ENCODE data around the gene DCAF4.

DCAF4 gene

DNA sequence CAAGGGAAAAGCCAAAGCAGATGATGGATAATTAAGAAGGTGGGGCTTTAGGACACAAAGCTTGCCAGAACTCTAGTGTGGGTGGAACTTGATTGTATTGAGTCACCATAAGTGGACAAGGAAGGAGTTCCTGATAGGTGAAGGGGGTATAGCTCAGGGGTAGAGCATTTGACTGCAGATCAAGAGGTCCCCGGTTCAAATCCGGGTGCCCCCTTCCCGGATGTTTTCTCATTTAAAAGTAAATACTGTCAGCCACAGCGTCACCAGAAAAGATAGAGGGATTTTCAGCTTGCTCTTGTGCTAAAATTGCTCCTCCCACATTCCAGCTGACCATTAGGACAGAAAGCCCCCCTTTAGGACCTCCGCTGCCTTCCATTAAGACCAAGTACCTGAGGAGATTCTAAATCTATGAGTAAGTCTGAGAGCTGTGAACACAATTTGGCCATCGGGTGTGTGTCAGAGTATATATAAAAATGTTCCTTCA, 36.6 kb downstream of the DCAF4 start:
- H3F3A ChIP-seq (ENCODE audit: low read depth): no peaks in the 10 kb centered on the region
- no peaks in the 10 kb centered on the region for H4K20me1 ChIP-seq (ENCODE audit: insufficient read depth, low read length, poor library complexity, severe bottlenecking)
- no peak overlapping the region for H3K4me3 ChIP-seq (ENCODE audit: low read length, poor library complexity, severe bottlenecking)
- H3K4me1 ChIP-seq (ENCODE audit: insufficient read depth, low read length, poor library complexity, severe bottlenecking): no peaks in the 10 kb centered on the region
- H2AFZ ChIP-seq (ENCODE audit: low read length): no peak overlapping the region
- TF ChIP-seq, protein P1, sequence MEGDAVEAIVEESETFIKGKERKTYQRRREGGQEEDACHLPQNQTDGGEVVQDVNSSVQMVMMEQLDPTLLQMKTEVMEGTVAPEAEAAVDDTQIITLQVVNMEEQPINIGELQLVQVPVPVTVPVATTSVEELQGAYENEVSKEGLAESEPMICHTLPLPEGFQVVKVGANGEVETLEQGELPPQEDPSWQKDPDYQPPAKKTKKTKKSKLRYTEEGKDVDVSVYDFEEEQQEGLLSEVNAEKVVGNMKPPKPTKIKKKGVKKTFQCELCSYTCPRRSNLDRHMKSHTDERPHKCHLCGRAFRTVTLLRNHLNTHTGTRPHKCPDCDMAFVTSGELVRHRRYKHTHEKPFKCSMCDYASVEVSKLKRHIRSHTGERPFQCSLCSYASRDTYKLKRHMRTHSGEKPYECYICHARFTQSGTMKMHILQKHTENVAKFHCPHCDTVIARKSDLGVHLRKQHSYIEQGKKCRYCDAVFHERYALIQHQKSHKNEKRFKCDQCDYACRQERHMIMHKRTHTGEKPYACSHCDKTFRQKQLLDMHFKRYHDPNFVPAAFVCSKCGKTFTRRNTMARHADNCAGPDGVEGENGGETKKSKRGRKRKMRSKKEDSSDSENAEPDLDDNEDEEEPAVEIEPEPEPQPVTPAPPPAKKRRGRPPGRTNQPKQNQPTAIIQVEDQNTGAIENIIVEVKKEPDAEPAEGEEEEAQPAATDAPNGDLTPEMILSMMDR (conservative IDR thresholded peaks at IDR 0.05; ENCODE audit: low read length): no peak
- no peak for TF ChIP-seq EZH2phosphoT487 (IDR thresholded peaks at IDR 0.05; ENCODE audit: borderline replicate concordance)
- peaks cover 4% of the 10 kb centered on the region; the same call in 1 of the 2 replicates for H3K36me3 ChIP-seq (ENCODE audit: insufficient read depth, low read length)
- no peaks in the 10 kb centered on the region for H3K79me2 ChIP-seq (ENCODE audit: insufficient read depth, low read length)
- H3K9me3 ChIP-seq (ENCODE audit: insufficient read depth, low read depth, low read length): no peaks in the 10 kb centered on the region
- H3K27me3 ChIP-seq (ENCODE audit: insufficient read depth, low read length, poor library complexity, severe bottlenecking): no peaks in the 10 kb centered on the region
- H3K9me2 ChIP-seq (replicated peaks; ENCODE audit: low read depth, low read length): no peaks in the 10 kb centered on the region
- no peak overlapping the region for H3K4me2 ChIP-seq (ENCODE audit: low read depth, low read length, poor library complexity, severe bottlenecking)
- no peak overlapping the region for H3K9ac ChIP-seq (ENCODE audit: low read depth, low read length, poor library complexity, severe bottlenecking)

DNA sequence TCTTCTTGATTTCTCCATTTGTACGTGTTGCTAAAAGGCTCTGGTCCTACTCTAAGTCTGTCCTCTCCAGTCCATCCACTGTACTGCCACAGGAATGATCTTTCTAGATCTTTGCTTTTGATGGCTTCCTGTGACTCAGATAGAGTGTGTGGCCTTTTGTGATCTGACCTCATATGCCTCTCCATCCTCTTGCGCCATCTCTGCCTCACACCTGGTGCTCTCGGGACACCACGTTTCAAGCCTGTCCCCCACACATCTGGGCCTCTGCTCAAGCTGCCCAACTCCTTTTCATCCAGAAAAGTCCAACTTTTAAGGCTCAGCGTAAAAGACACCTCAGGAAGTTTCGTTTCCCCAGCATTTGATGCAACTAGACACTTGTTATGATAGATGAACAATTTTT, 39.0 kb downstream of the DCAF4 start:
- no peak overlapping the region for H2AFZ ChIP-seq (ENCODE audit: low read length)

DNA sequence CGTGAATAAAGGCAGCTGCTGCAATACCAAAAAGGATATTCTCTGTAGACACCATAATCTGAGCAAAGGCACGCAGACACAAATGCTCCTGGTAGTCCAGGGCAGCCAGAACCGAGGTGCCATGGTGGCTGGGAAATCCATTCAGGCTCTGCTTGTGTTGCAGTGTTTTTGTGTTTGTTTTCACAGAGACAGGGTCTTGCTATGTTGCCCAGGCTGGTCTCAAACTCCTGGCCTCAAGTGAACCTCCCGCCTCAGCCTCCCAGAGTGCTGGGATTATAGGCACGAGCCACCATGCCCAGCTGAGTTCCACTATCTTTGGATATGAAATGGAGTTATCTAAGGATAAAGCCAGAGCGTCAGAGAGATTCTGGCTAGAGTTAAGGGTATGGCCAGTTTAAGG, 39.8 kb downstream of the DCAF4 start:
- no peak overlapping the region for H2AFZ ChIP-seq (ENCODE audit: low read length)
- H3K36me3 ChIP-seq (ENCODE audit: insufficient read depth, low read length): peaks cover 26% of the 10 kb centered on the region; the same call in 1 of the 2 replicates
- no peaks in the 10 kb centered on the region for H3K4me1 ChIP-seq (ENCODE audit: insufficient read depth, low read length, poor library complexity, severe bottlenecking)
- no peak overlapping the region for H3K4me3 ChIP-seq (ENCODE audit: low read length, poor library complexity, severe bottlenecking)
- no peak for TF ChIP-seq EZH2phosphoT487 (IDR thresholded peaks at IDR 0.05; ENCODE audit: borderline replicate concordance)
- TF ChIP-seq, protein P1 (conservative IDR thresholded peaks at IDR 0.05; ENCODE audit: low read length): no peak
- no peak overlapping the region for H3K9ac ChIP-seq (ENCODE audit: low read depth, low read length, poor library complexity, severe bottlenecking)
- no peaks in the 10 kb centered on the region for H3F3A ChIP-seq (ENCODE audit: low read depth)
- no peaks in the 10 kb centered on the region for H3K9me2 ChIP-seq (replicated peaks; ENCODE audit: low read depth, low read length)
- no peaks in the 10 kb centered on the region for H4K20me1 ChIP-seq (ENCODE audit: insufficient read depth, low read length, poor library complexity, severe bottlenecking)
- H3K9me3 ChIP-seq (ENCODE audit: insufficient read depth, low read depth, low read length): no peaks in the 10 kb centered on the region
- H3K79me2 ChIP-seq (ENCODE audit: insufficient read depth, low read length): no peaks in the 10 kb centered on the region
- no peak overlapping the region for H3K4me2 ChIP-seq (ENCODE audit: low read depth, low read length, poor library complexity, severe bottlenecking)
- H3K27me3 ChIP-seq (ENCODE audit: insufficient read depth, low read length, poor library complexity, severe bottlenecking): no peaks in the 10 kb centered on the region

More for the DNA sequence above, 39.0 kb downstream of the DCAF4 start:
- no peak overlapping the region for H3K9ac ChIP-seq (ENCODE audit: low read depth, low read length, poor library complexity, severe bottlenecking)
- TF ChIP-seq, protein P1 (conservative IDR thresholded peaks at IDR 0.05; ENCODE audit: low read length): no peak
- TF ChIP-seq EZH2phosphoT487 (IDR thresholded peaks at IDR 0.05; ENCODE audit: borderline replicate concordance): no peak
- H3K4me1 ChIP-seq (ENCODE audit: insufficient read depth, low read length, poor library complexity, severe bottlenecking): no peaks in the 10 kb centered on the region
- no peaks in the 10 kb centered on the region for H3K9me2 ChIP-seq (replicated peaks; ENCODE audit: low read depth, low read length)
- no peaks in the 10 kb centered on the region for H3K79me2 ChIP-seq (ENCODE audit: insufficient read depth, low read length)
- no peaks in the 10 kb centered on the region for H4K20me1 ChIP-seq (ENCODE audit: insufficient read depth, low read length, poor library complexity, severe bottlenecking)
- no peak overlapping the region for H3K4me3 ChIP-seq (ENCODE audit: low read length, poor library complexity, severe bottlenecking)
- H3K4me2 ChIP-seq (ENCODE audit: low read depth, low read length, poor library complexity, severe bottlenecking): no peak overlapping the region
- no peaks in the 10 kb centered on the region for H3K9me3 ChIP-seq (ENCODE audit: insufficient read depth, low read depth, low read length)
- no peaks in the 10 kb centered on the region for H3F3A ChIP-seq (ENCODE audit: low read depth)
- peaks cover 19% of the 10 kb centered on the region; the same call in 1 of the 2 replicates for H3K36me3 ChIP-seq (ENCODE audit: insufficient read depth, low read length)
- no peaks in the 10 kb centered on the region for H3K27me3 ChIP-seq (ENCODE audit: insufficient read depth, low read length, poor library complexity, severe bottlenecking)
